GM12801 (cell line): ENCODE results near the gene CFAP77.

ENCODE experiments used
- TF ChIP-seq, protein P1 (sequence below): IDR thresholded peaks from one replicate; pipeline ENCODE4 v1.5.1; 2011; ENCODE audit warnings: control low read depth; ENCODE audit not compliant: insufficient read length; ENCODE audit errors: extremely low read depth

The CFAP77 gene

DNA sequence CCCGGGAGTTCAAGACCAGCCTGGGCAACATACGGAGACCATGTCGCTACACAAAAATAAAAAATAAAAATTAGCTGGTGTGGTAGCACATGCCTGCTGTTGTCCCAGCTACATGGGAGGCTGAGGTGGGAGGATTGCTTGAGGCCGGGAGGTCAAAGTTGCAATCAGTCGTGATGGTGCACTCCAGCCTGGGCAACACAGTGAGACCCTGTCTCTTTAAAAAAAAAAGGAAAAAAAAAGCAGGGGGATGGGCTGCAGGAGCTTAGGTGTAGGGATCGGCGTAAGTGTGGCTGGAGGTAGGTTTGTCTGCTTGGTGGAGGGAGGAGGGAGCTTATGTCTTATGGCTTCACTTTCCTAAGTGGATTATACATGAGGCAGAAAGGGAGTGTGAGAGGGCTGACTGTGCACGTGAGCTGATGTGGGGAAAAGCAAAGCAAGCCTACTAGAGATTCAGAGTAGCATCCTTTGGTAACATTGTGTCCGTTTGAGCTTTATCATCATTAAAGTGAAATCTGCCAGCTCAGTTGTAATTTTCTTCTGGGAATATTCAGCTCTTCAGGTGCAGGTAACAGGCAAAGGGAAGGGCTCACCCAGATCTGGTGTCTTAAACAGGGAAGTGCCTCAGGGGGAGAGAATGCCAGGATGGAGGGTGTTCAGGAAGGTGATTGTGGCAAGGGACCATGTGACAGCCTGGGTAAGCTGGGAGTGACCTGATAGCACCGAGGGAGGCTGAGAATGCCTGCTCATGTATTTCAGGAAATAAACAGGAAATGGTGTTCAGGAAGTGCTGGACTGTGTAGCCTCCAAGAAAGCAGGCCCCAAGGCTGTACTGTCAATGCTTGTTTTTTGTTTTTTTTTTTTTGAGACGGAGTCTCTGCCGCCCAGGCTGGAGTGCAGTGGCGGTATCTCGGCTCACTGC is 37.6 kb upstream of the CFAP77 start:
- TF ChIP-seq, protein P1, sequence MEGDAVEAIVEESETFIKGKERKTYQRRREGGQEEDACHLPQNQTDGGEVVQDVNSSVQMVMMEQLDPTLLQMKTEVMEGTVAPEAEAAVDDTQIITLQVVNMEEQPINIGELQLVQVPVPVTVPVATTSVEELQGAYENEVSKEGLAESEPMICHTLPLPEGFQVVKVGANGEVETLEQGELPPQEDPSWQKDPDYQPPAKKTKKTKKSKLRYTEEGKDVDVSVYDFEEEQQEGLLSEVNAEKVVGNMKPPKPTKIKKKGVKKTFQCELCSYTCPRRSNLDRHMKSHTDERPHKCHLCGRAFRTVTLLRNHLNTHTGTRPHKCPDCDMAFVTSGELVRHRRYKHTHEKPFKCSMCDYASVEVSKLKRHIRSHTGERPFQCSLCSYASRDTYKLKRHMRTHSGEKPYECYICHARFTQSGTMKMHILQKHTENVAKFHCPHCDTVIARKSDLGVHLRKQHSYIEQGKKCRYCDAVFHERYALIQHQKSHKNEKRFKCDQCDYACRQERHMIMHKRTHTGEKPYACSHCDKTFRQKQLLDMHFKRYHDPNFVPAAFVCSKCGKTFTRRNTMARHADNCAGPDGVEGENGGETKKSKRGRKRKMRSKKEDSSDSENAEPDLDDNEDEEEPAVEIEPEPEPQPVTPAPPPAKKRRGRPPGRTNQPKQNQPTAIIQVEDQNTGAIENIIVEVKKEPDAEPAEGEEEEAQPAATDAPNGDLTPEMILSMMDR, result no peak

DNA sequence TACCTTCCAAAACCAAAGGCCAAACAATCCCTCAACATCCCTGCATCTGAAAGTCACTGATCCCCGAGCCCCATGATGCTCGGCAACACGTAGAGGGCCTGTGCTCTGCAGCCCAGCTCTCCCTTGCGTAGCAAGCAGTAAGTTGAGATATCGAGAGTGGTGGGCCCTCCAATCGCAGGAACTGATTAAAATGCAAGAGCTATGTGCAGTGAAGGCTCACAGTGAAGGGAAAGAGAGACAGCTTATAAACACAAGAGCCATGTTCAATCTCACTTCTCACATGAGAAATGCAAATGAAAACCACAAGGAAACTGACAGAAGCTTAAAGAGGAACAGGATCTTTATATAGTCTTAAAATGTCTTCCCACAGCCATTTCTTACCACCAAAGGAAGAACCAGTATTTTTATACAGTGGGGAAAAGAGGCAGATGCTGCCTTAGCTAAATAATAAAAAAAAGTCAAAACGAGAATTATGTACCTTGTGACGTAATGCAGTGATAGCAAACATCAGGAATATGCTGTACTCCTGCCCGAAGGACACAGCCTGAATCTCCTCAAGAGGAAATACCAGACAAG is 28.0 kb upstream of the CFAP77 start:
- TF ChIP-seq, protein P1, result no peak

DNA sequence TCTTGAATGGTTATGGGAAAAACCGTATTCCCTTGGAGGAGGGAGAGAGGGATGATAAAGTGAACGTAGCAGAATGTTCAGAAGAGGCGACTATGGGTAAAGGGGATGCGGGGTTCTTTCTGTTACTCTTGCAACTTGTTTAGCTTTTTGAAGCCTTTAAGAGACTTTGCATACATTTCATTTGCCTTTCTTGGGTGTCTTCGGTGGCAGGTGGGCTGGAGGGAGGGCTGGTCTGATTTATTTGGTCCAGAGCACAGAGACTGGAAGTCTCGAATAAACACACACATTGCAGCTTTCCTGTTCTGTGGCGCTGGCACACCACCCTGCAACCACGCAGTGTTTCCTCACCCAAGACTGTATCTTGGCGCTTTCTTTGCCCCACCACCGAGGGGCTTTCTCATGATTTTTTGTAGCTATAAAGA is 26.5 kb upstream of the CFAP77 start:
- TF ChIP-seq, protein P1, result no peak

DNA sequence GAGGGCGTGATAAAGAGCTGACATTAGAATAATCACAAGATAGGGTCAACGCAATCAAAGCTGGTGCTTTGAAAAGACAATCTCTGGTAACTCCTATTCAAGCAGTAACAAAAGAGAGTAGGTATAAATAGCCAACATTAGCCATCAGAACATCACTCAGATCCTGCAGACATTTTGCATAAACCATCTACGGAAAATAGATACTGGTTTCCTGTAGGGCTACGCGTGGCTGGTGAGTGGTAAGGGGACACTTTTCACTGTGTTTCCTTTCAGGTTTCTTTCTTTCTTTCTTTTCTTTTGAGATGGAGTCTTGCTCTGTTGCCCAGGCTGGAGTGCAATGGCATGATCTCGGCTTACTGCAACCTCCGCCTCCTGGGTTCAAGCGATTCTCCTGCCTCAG is 25.6 kb upstream of the CFAP77 start:
- TF ChIP-seq, protein P1, result no peak

DNA sequence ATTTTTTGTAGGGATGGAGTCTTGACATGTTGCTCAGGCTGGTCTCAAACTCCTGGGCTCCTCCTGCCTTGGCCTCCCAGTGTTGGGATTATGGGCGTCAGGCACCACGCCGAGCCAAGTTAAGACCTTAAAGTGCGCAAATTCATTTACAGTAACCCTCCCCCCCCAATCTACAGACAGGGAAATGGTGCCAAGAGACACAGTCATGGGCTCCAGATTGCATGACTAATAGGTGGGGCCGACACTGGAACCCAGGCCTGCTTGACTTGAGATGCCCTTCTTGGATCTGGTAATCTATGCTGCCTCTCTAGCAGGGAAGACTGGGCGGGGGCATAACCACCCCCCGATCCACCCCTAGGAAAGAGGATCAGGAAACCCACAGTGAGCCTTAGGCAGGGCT is 22.9 kb upstream of the CFAP77 start:
- TF ChIP-seq, protein P1, result no peak

DNA sequence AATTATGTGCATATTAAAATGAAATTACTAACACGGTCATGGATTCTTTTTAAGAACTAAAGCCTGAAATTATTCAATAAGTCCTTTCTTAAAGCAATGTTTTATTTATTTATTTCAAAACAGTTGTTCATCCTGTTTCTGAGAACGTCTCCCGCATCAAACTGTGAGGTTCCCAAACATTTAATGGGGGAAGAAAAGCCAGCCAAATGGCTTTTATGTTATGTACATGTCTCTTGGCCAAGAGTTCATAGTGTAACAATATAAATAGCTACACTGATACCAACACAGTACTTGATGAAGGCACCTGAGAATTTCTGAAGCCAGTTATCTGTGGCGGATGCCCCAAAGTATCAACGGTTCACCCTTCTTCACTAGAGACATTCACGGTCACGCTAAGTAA is 19.0 kb upstream of the CFAP77 start:
- TF ChIP-seq, protein P1, result no peak

DNA sequence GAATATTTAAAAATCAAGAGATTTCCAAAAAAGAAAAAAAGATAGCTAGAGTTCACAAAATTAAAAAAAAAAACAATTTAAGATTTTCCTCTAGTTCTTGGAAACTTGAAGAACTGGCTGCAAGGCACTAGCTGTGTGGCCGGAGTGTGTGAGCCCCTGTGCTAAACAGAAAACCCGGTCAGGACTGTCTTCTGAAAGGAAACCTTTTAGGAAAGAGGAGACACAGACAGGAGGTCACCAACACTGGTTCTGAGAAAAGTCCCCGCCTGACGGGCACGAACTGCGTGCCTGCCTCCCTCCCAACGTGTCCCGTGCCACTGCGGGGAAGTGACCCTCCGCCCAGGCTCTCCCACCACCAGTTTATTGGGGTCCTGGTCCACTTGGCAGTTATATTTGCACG is 18.6 kb upstream of the CFAP77 start:
- TF ChIP-seq, protein P1, result no peak
